H9 (cell line): ENCODE data around the gene TRAPPC4. TPM values are rescaled to one million over a fixed set of nuclear protein-coding genes. Genes with fewer than 3 reads are reported as not detected.

Experiments used
- DNase-seq: peaks from one replicate; pipeline ENCODE4 v3.0.0-alpha.2; 2017
- H2AFZ ChIP-seq: one replicate; pipeline ENCODE4 v1.6.1; 2013; ENCODE audit warnings: mild to moderate bottlenecking, low read length, control low read depth, moderate library complexity
- H2AK5ac ChIP-seq: 2 replicates; pipeline ENCODE4 v1.6.1; 2013; ENCODE audit warnings: low read length, control low read depth, mixed read lengths; ENCODE audit not compliant: insufficient read length
- H2BK120ac ChIP-seq: one replicate; pipeline ENCODE4 v1.6.1; 2013; ENCODE audit warnings: low read depth, mild to moderate bottlenecking, low read length, control low read depth, inconsistent platforms; ENCODE audit not compliant: poor library complexity, severe bottlenecking
- H2BK12ac ChIP-seq: 2 replicates; pipeline ENCODE4 v1.6.1; 2013; ENCODE audit warnings: low read length, control low read depth, mixed read lengths, low read depth; ENCODE audit not compliant: insufficient read length
- H2BK15ac ChIP-seq: 2 replicates; pipeline ENCODE4 v1.6.1; 2013; ENCODE audit warnings: low read depth, low read length, control low read depth
- H2BK20ac ChIP-seq: one replicate; pipeline ENCODE4 v1.6.1; 2013; ENCODE audit warnings: low read depth, mild to moderate bottlenecking, low read length, control low read depth, inconsistent platforms; ENCODE audit not compliant: poor library complexity, severe bottlenecking
- H2BK5ac ChIP-seq: 2 replicates; pipeline ENCODE4 v1.6.1; 2013; ENCODE audit warnings: low read length, control low read depth, mixed read lengths; ENCODE audit not compliant: insufficient read length
- H3K14ac ChIP-seq: 2 replicates; pipeline ENCODE4 v1.6.1; 2013; ENCODE audit warnings: low read length, control low read depth; ENCODE audit not compliant: insufficient read depth
- H3K18ac ChIP-seq: 2 replicates; pipeline ENCODE4 v1.6.1; 2013; ENCODE audit warnings: low read depth, mild to moderate bottlenecking, mixed read lengths, low read length, control low read depth; ENCODE audit not compliant: insufficient read length
- H3K23ac ChIP-seq: 2 replicates; pipeline ENCODE4 v1.6.1; 2013; ENCODE audit warnings: low read length, control low read depth, mixed read lengths, low read depth; ENCODE audit not compliant: insufficient read length
- H3K23me2 ChIP-seq: 2 replicates; pipeline ENCODE4 v1.6.1; 2013; ENCODE audit warnings: low read depth, mild to moderate bottlenecking, mixed read lengths, low read length, control low read depth; ENCODE audit not compliant: insufficient read length, poor library complexity, severe bottlenecking
- H3K27ac ChIP-seq: 2 replicates; pipeline ENCODE4 v1.5.1; 2013; ENCODE audit warnings: low read length, control low read depth, mixed read lengths, low read depth; ENCODE audit not compliant: insufficient read length
- H3K27me3 ChIP-seq: 2 replicates; pipeline ENCODE4 v1.6.1; 2013; ENCODE audit warnings: low read length, control low read depth, inconsistent platforms; ENCODE audit not compliant: insufficient read depth
- H3K4ac ChIP-seq: 2 replicates; pipeline ENCODE4 v1.6.1; 2013; ENCODE audit warnings: low read depth, mild to moderate bottlenecking, control low read depth, inconsistent platforms, low read length, moderate library complexity
- H3K4me1 ChIP-seq: 2 replicates; pipeline ENCODE4 v1.6.1; 2013; ENCODE audit warnings: low read length, control low read depth, inconsistent platforms; ENCODE audit not compliant: insufficient read depth
- H3K4me2 ChIP-seq: 2 replicates; pipeline ENCODE4 v1.6.1; 2013; ENCODE audit warnings: low read length, control low read depth, mixed read lengths; ENCODE audit not compliant: insufficient read length, insufficient read depth
- H3K56ac ChIP-seq: 2 replicates; pipeline ENCODE4 v1.6.1; 2013; ENCODE audit warnings: low read depth, mild to moderate bottlenecking, mixed read lengths, low read length, control low read depth; ENCODE audit not compliant: insufficient read length
- H3K79me1 ChIP-seq: 2 replicates; pipeline ENCODE4 v1.6.1; 2013; ENCODE audit warnings: low read depth, mild to moderate bottlenecking, moderate library complexity, low read length, control low read depth, inconsistent platforms; ENCODE audit not compliant: insufficient read depth, poor library complexity, severe bottlenecking
- H3K79me2 ChIP-seq: 2 replicates; pipeline ENCODE4 v1.6.1; 2013; ENCODE audit warnings: low read length, control low read depth, inconsistent platforms; ENCODE audit not compliant: insufficient read depth
- H3K9ac ChIP-seq: 2 replicates; pipeline ENCODE4 v1.6.1; 2013; ENCODE audit warnings: low read length, control low read depth, mixed read lengths; ENCODE audit not compliant: insufficient read length; ENCODE audit errors: extremely low read depth
- H3K9me3 ChIP-seq: one replicate; pipeline ENCODE4 v1.6.1; 2013; ENCODE audit warnings: low read depth, low read length, inconsistent platforms; ENCODE audit not compliant: control insufficient read depth
- H3T11ph ChIP-seq: one replicate; pipeline ENCODE4 v1.6.1; 2013; ENCODE audit warnings: mild to moderate bottlenecking, low read length, control low read depth, inconsistent platforms
- H4K20me1 ChIP-seq: one replicate; pipeline ENCODE4 v1.6.1; 2013; ENCODE audit not compliant: control insufficient read depth, insufficient read length, insufficient read depth
- H4K5ac ChIP-seq: 2 replicates; pipeline ENCODE4 v1.6.1; 2013; ENCODE audit warnings: low read depth, mild to moderate bottlenecking, mixed read lengths, low read length, control low read depth; ENCODE audit not compliant: insufficient read length
- H4K8ac ChIP-seq: replicated peaks from 2 replicates; pipeline ENCODE4 v1.6.1; 2013; ENCODE audit warnings: low read length, control low read depth, mixed read lengths, low read depth; ENCODE audit not compliant: insufficient read length
- H4K91ac ChIP-seq: 2 replicates; pipeline ENCODE4 v1.6.1; 2013; ENCODE audit warnings: low read depth, mild to moderate bottlenecking, moderate library complexity, mixed read lengths, low read length, control low read depth; ENCODE audit not compliant: insufficient read length
- H3K27ac Mint-ChIP-seq, 3 experiments: 2 replicates in 2 of 3; 3 replicates in 1 of 3; pipeline ENCODE4 v1.8.0; 2020 to 2021; ENCODE audit warnings: mixed read lengths in 3 of 3, mild to moderate bottlenecking in 1 of 3, moderate library complexity in 1 of 3
- H3K27me3 Mint-ChIP-seq: 2 replicates; pipeline ENCODE4 v1.8.0; 2021; ENCODE audit warnings: low read depth, mild to moderate bottlenecking, moderate library complexity, mixed read lengths
- H3K36me3 Mint-ChIP-seq, 3 experiments: 2 replicates in 2 of 3; 3 replicates in 1 of 3; pipeline ENCODE4 v1.8.0; 2020 to 2021; ENCODE audit warnings: low read depth in 3 of 3, mixed read lengths in 3 of 3; ENCODE audit not compliant: insufficient read depth in 1 of 3
- H3K4me1 Mint-ChIP-seq, 2 experiments: 2 replicates each; pipeline ENCODE4 v1.8.0; 2020; ENCODE audit warnings: mixed read lengths in 2 of 2
- H3K4me3 Mint-ChIP-seq, 2 experiments: 2 replicates in 1 of 2; 3 replicates in 1 of 2; pipeline ENCODE4 v1.8.0; 2020 to 2021; ENCODE audit warnings: mild to moderate bottlenecking in 2 of 2, mixed read lengths in 2 of 2, moderate library complexity in 1 of 2
- H3K9me3 Mint-ChIP-seq, 2 experiments: 2 replicates in 1 of 2; 3 replicates in 1 of 2; pipeline ENCODE4 v1.8.0; 2020; ENCODE audit warnings: mild to moderate bottlenecking in 2 of 2, mixed read lengths in 2 of 2, moderate library complexity in 1 of 2
- WGBS: extraction: QIAGEN DNeasy Blood & Tissue Kit; methylation state at CpG from one replicate; pipeline ENCODE4 v1.1.7; 2013; ENCODE audit warnings: missing lambda C conversion rate, low lambda C conversion rate, mixed read lengths; ENCODE audit not compliant: insufficient read length; ENCODE audit errors: extremely low coverage; 5-methylcytosine and 5-hydroxymethylcytosine counted together
- total RNA-seq: library from RNA; stranded (reverse); gene quantifications from 2 replicates; pipeline ENCODE4 v1.2.1, GENCODE V29; 2021
- TF ChIP-seq, protein P1 (sequence below): fragments of 200-600 bp; sonication (generic); conservative IDR thresholded peaks from 3 replicates; pipeline ENCODE4 v1.8.0; 2021; ENCODE audit warnings: antibody characterized with exemption, mild to moderate bottlenecking

The TRAPPC4 gene
- total RNA-seq, 1 experiment from 2014 or later = 82.8 TPM

DNA sequence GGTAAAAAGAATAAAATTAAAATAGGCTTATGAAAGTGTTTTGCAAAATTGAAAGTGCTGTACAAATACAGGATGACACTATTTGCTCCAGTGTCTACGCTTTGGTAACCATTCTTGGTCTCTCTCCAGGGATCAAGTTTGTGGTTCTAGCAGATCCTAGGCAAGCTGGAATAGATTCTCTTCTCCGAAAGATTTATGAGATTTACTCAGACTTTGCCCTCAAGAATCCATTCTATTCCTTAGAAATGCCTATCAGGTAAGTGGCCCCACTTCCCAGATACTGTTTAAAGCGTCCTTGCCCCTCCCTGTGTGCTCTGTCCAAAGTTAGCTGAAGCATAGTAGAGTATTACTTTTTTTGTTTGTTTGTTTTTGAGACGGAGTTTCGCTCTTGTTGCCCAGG is 3.1 kb downstream of the TRAPPC4 start:
- Histone ChIP-seq H2BK5ac (no peak overlapping the region), H2AFZ (no peak overlapping the region), H3T11ph (no peak overlapping the region), H3K4ac (no peak overlapping the region), H2BK12ac (no peak overlapping the region), H2AK5ac (no peak overlapping the region), H3K27ac (no peak overlapping the region), H3K4me2 (no peak overlapping the region), H3K18ac (no peak overlapping the region), H3K56ac (no peak overlapping the region), H2BK20ac (no peak overlapping the region), H3K14ac (no peak overlapping the region), H3K4me1 (no peaks in the 10 kb centered on the region), H3K79me2 (peaks cover 15% of the 10 kb centered on the region; the same call in 1 of the 2 replicates), H2BK120ac (no peak overlapping the region), H3K9ac (no peak overlapping the region), H4K20me1 (no peaks in the 10 kb centered on the region), H4K91ac (no peak overlapping the region), H4K5ac (no peak overlapping the region), H3K27me3 (no peaks in the 10 kb centered on the region), H3K79me1 (no peaks in the 10 kb centered on the region), H3K9me3 (no peaks in the 10 kb centered on the region), H3K23me2 (peaks cover 10% of the 10 kb centered on the region), H4K8ac (no peak overlapping the region), H2BK15ac (no peak overlapping the region), H3K23ac (no peak overlapping the region)
- Mint-ChIP-seq H3K36me3 (peaks cover 33 to 75% (median 74%) of the 10 kb centered on the region in 3 experiments), H3K4me3 (no peak overlapping the region; a peak in 1 of 5 replicates), H3K27ac (no peak overlapping the region), H3K9me3 (no peaks in the 10 kb centered on the region), H3K27me3 (no peaks in the 10 kb centered on the region; the same call in 1 of the 2 replicates), H3K4me1 (peaks cover 12 to 21% of the 10 kb centered on the region in 2 experiments)
- WGBS = no CpG with 5 or more reads among the region's 5 CpGs
- no peak for DNase-seq
- TF ChIP-seq, protein P1, sequence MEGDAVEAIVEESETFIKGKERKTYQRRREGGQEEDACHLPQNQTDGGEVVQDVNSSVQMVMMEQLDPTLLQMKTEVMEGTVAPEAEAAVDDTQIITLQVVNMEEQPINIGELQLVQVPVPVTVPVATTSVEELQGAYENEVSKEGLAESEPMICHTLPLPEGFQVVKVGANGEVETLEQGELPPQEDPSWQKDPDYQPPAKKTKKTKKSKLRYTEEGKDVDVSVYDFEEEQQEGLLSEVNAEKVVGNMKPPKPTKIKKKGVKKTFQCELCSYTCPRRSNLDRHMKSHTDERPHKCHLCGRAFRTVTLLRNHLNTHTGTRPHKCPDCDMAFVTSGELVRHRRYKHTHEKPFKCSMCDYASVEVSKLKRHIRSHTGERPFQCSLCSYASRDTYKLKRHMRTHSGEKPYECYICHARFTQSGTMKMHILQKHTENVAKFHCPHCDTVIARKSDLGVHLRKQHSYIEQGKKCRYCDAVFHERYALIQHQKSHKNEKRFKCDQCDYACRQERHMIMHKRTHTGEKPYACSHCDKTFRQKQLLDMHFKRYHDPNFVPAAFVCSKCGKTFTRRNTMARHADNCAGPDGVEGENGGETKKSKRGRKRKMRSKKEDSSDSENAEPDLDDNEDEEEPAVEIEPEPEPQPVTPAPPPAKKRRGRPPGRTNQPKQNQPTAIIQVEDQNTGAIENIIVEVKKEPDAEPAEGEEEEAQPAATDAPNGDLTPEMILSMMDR = no peak
